WTC11 (cell line): Measurements from ENCODE around the gene PATE4. TPM values are rescaled to one million over a fixed set of nuclear protein-coding genes. Genes with fewer than 3 reads are reported as not detected.

ENCODE experiments used
- ATAC-seq: fragments of 200-7000 bp; cut with Tn5 transposase; 2 replicates; pipeline ENCODE4 v1.10.0; 2021; ENCODE audit warnings: mild to moderate bottlenecking, moderate library complexity
- CTCF ChIA-PET: fragments of 300-600 bp; sonication (Branson Sonifier 250); formaldehyde crosslinking; loops from one replicate; lab custom pipeline; 2021; ENCODE audit warnings: antibody characterized with exemption; lab: Charles Lee
- POLR2A ChIA-PET: fragments of 350-600 bp; sonication (Branson Sonifier 250); formaldehyde crosslinking; loops from one replicate; lab custom pipeline; 2021; ENCODE audit warnings: antibody characterized with exemption; lab: Charles Lee
- DNase-seq: peaks from one replicate; pipeline ENCODE4 v3.0.0; 2021; ENCODE audit warnings: low spot score
- H3K27ac Mint-ChIP-seq: 2 replicates; pipeline ENCODE4 v1.8.0; 2021; ENCODE audit warnings: mixed read lengths
- H3K27me3 Mint-ChIP-seq: 2 replicates; pipeline ENCODE4 v1.8.0; 2021; ENCODE audit warnings: low read depth, mild to moderate bottlenecking, moderate library complexity, mixed read lengths
- H3K36me3 Mint-ChIP-seq: 2 replicates; pipeline ENCODE4 v1.8.0; 2021; ENCODE audit warnings: mixed read lengths
- H3K4me1 Mint-ChIP-seq: 2 replicates; pipeline ENCODE4 v1.8.0; 2022; ENCODE audit warnings: mixed read lengths
- H3K4me3 Mint-ChIP-seq: 2 replicates; pipeline ENCODE4 v1.8.0; 2021; ENCODE audit warnings: mild to moderate bottlenecking, moderate library complexity, mixed read lengths
- H3K9me3 Mint-ChIP-seq: 2 replicates; pipeline ENCODE4 v1.8.0; 2021; ENCODE audit warnings: mixed read lengths
- ESRRA ChIP-seq: sonication (generic); formaldehyde crosslinking; IDR thresholded peaks from 2 replicates; pipeline ENCODE4 v1.8.1; 2022; ENCODE audit warnings: mild to moderate bottlenecking, missing genetic modification reagents, borderline replicate concordance
- ETV6 ChIP-seq: sonication (generic); formaldehyde crosslinking; IDR thresholded peaks from 2 replicates; pipeline ENCODE4 v1.8.1; 2022; ENCODE audit warnings: mild to moderate bottlenecking, missing genetic modification reagents
- FOXP1 ChIP-seq: sonication (generic); formaldehyde crosslinking; IDR thresholded peaks from 2 replicates; pipeline ENCODE4 v1.8.0; 2022; ENCODE audit warnings: missing genetic modification reagents, mild to moderate bottlenecking, moderate library complexity, borderline replicate concordance
- IRF2 ChIP-seq: sonication (generic); formaldehyde crosslinking; IDR thresholded peaks from 2 replicates; pipeline ENCODE4 v1.8.0; 2022; ENCODE audit warnings: low read depth, missing genetic modification reagents, borderline replicate concordance
- MXD4 ChIP-seq: fragments of 250-450 bp; sonication (Bioruptor Pico); IDR thresholded peaks from 2 replicates; pipeline ENCODE4 v1.8.0; 2021; ENCODE audit warnings: mild to moderate bottlenecking, moderate library complexity, borderline replicate concordance
- TEAD1 ChIP-seq: sonication (generic); formaldehyde crosslinking; IDR thresholded peaks from 2 replicates; pipeline ENCODE4 v1.8.0; 2022; ENCODE audit warnings: mild to moderate bottlenecking, missing genetic modification reagents
- total RNA-seq: library from RNA; stranded (reverse); gene quantifications from 3 replicates; pipeline ENCODE4 v1.2.3, GENCODE V29; 2021
- TF ChIP-seq, protein P1 (sequence below): fragments of 250-450 bp; sonication (Bioruptor Pico); IDR thresholded peaks from 2 replicates; pipeline ENCODE4 v1.9.0; 2021; ENCODE audit warnings: mild to moderate bottlenecking
- TF ChIP-seq, protein P2 (sequence below): sonication (generic); formaldehyde crosslinking; IDR thresholded peaks from 2 replicates; pipeline ENCODE4 v1.8.0; 2022; ENCODE audit warnings: mild to moderate bottlenecking, missing genetic modification reagents
- TF ChIP-seq, protein P3 (sequence below): fragments of 200-600 bp; IDR thresholded peaks from 2 replicates; pipeline ENCODE4 v1.8.0; 2022; ENCODE audit warnings: antibody characterized with exemption
- TF ChIP-seq, protein P4 (sequence below): sonication (generic); formaldehyde crosslinking; conservative IDR thresholded peaks from 2 replicates; pipeline ENCODE4 v1.8.1; 2022; ENCODE audit warnings: mild to moderate bottlenecking, missing genetic modification reagents
- TF ChIP-seq, protein P5 (sequence below): sonication (generic); formaldehyde crosslinking; IDR thresholded peaks from 2 replicates; pipeline ENCODE4 v1.8.0; 2022; ENCODE audit warnings: missing genetic modification reagents
- TF ChIP-seq, protein P6 (sequence below): sonication (generic); formaldehyde crosslinking; IDR thresholded peaks from 2 replicates; pipeline ENCODE4 v1.8.0; 2022; ENCODE audit warnings: mild to moderate bottlenecking, missing genetic modification reagents
- TF ChIP-seq, protein P7 (sequence below): sonication (generic); formaldehyde crosslinking; IDR thresholded peaks from 2 replicates; pipeline ENCODE4 v1.8.0; 2023; ENCODE audit warnings: mild to moderate bottlenecking, missing genetic modification reagents
- TF ChIP-seq, protein P8 (sequence below): sonication (generic); formaldehyde crosslinking; IDR thresholded peaks from 2 replicates; pipeline ENCODE4 v1.8.0; 2022; ENCODE audit warnings: mild to moderate bottlenecking, missing genetic modification reagents

PATE4 gene
- total RNA-seq, 1 experiment from 2014 or later: not detected

DNA sequence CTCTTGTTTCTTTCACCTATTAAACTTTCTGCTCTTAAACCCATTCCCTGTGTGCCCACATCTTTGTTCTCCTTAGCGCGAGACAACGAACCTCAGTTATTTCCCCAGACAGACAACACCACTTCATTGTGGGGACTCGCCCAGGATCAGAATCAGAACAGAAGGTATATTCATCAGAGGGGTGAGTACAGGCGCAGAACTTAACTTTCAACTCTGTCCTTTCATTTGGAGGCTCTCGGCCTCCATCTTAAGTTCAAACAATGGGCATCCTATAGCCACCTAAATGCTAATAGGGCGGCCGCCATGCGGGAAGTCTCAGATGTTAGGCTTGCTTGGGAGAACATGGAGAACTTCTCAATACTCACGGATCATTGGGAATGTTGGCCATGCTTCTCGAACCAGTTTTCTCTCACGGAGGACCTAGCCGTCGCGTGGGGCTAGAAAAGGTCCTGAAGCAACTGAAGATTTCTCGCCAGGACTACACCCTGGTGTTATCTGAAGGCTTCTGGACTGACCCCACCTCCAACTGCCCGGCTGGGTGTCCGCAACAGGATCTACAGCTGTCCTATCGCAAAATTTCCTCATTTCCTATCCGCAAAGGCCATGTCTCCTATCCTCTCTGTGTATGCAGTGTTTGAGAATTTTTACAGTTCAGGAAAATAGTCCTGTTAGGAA, 40.9 kb downstream of the PATE4 start (continued):
- TF ChIP-seq, protein P1, sequence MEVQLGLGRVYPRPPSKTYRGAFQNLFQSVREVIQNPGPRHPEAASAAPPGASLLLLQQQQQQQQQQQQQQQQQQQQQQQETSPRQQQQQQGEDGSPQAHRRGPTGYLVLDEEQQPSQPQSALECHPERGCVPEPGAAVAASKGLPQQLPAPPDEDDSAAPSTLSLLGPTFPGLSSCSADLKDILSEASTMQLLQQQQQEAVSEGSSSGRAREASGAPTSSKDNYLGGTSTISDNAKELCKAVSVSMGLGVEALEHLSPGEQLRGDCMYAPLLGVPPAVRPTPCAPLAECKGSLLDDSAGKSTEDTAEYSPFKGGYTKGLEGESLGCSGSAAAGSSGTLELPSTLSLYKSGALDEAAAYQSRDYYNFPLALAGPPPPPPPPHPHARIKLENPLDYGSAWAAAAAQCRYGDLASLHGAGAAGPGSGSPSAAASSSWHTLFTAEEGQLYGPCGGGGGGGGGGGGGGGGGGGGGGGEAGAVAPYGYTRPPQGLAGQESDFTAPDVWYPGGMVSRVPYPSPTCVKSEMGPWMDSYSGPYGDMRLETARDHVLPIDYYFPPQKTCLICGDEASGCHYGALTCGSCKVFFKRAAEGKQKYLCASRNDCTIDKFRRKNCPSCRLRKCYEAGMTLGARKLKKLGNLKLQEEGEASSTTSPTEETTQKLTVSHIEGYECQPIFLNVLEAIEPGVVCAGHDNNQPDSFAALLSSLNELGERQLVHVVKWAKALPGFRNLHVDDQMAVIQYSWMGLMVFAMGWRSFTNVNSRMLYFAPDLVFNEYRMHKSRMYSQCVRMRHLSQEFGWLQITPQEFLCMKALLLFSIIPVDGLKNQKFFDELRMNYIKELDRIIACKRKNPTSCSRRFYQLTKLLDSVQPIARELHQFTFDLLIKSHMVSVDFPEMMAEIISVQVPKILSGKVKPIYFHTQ (CRISPR knock-in tag): no peak
- TF ChIP-seq ESRRA (CRISPR knock-in tag): no peak

DNA sequence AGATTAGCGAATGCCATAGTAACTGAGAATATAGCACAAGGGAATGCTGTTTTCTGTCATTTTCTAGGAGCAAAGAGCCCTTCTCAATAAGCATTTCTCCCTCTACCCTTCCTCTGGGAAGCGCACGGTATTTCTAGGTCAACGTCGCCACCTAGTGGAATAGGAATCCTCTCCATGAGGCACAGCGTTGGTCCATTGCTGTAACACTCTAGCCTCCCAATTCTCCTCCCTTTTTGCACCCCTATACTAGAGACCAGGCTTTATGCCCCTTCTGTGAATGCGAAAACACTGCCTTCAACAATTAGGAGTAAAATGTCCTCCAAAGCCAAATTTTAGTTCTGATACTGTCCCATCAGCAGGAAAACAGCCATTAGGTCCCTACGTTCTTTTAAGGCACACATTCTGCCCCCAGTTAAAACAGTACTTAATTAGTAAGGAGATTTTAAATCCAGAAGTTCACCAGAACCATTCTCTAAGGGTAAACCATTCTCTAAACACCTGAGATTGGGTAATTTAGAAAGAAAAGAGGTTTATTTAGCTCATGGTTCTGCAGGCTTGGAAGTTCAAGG, 41.5 kb downstream of the PATE4 start:
- no peak overlapping the region for H3K27ac Mint-ChIP-seq
- peak overlapping the region; percentile 44 for H3K4me3 Mint-ChIP-seq
- peak; percentile 70 for DNase-seq
- POLR2A ChIA-PET: no interaction called here
- TF ChIP-seq FOXP1 (CRISPR knock-in tag): no peak
- TF ChIP-seq, protein P2, sequence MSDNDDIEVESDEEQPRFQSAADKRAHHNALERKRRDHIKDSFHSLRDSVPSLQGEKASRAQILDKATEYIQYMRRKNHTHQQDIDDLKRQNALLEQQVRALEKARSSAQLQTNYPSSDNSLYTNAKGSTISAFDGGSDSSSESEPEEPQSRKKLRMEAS (CRISPR knock-in tag): no peak
- TF ChIP-seq, protein P3, sequence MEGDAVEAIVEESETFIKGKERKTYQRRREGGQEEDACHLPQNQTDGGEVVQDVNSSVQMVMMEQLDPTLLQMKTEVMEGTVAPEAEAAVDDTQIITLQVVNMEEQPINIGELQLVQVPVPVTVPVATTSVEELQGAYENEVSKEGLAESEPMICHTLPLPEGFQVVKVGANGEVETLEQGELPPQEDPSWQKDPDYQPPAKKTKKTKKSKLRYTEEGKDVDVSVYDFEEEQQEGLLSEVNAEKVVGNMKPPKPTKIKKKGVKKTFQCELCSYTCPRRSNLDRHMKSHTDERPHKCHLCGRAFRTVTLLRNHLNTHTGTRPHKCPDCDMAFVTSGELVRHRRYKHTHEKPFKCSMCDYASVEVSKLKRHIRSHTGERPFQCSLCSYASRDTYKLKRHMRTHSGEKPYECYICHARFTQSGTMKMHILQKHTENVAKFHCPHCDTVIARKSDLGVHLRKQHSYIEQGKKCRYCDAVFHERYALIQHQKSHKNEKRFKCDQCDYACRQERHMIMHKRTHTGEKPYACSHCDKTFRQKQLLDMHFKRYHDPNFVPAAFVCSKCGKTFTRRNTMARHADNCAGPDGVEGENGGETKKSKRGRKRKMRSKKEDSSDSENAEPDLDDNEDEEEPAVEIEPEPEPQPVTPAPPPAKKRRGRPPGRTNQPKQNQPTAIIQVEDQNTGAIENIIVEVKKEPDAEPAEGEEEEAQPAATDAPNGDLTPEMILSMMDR: peak; percentile 56; the same call in 1 of the 2 replicates
- TF ChIP-seq, all 79 proteins: peak for 1
- CTCF ChIA-PET: no interaction called here
- peaks cover 13% of the 10 kb centered on the region for H3K9me3 Mint-ChIP-seq
- H3K4me1 Mint-ChIP-seq: peaks cover 7% of the 10 kb centered on the region
- ATAC-seq: peak; percentile 94
- peaks cover 10% of the 10 kb centered on the region for H3K27me3 Mint-ChIP-seq
- H3K36me3 Mint-ChIP-seq: peaks cover 10% of the 10 kb centered on the region

DNA sequence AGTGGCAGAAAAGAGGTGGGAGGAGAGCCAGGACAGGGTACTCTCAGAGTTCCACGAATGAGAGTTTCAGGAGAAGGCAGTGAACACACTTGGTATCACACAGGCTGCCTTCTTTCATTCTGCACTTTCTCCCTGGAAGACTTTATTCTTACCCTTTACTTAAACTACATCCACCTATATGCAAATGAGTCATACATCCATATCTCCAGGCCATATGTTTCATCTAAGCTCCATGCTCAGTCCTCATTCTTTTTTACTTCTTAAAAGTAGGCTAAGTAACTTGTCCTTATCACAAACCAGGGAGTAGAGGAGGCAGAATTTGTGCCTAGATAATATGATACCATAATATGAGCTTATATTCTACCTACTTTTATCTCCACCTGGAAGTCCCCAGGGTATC, 48.2 kb downstream of the PATE4 start:
- DNase-seq: no peak
- no peak overlapping the region for H3K27ac Mint-ChIP-seq
- no peak overlapping the region for H3K4me3 Mint-ChIP-seq
- ChIA-PET POLR2A (no interaction called here), CTCF (no interaction called here)
- H3K4me1 Mint-ChIP-seq: no peaks in the 10 kb centered on the region
- no peak for ATAC-seq
- peaks cover 3% of the 10 kb centered on the region; the same call in 1 of the 2 replicates for H3K9me3 Mint-ChIP-seq
- peaks cover 53% of the 10 kb centered on the region for H3K27me3 Mint-ChIP-seq
- peaks cover 3% of the 10 kb centered on the region; the same call in 1 of the 2 replicates for H3K36me3 Mint-ChIP-seq
- TF ChIP-seq, protein P4, sequence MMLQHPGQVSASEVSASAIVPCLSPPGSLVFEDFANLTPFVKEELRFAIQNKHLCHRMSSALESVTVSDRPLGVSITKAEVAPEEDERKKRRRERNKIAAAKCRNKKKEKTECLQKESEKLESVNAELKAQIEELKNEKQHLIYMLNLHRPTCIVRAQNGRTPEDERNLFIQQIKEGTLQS (CRISPR knock-in tag): no peak
- TF ChIP-seq FOXP1 (CRISPR knock-in tag) (no peak), ETV6 (CRISPR knock-in tag) (no peak), IRF2 (CRISPR knock-in tag) (no peak), TEAD1 (CRISPR knock-in tag) (no peak), MXD4 (CRISPR knock-in tag) (no peak)
- TF ChIP-seq, protein P5, sequence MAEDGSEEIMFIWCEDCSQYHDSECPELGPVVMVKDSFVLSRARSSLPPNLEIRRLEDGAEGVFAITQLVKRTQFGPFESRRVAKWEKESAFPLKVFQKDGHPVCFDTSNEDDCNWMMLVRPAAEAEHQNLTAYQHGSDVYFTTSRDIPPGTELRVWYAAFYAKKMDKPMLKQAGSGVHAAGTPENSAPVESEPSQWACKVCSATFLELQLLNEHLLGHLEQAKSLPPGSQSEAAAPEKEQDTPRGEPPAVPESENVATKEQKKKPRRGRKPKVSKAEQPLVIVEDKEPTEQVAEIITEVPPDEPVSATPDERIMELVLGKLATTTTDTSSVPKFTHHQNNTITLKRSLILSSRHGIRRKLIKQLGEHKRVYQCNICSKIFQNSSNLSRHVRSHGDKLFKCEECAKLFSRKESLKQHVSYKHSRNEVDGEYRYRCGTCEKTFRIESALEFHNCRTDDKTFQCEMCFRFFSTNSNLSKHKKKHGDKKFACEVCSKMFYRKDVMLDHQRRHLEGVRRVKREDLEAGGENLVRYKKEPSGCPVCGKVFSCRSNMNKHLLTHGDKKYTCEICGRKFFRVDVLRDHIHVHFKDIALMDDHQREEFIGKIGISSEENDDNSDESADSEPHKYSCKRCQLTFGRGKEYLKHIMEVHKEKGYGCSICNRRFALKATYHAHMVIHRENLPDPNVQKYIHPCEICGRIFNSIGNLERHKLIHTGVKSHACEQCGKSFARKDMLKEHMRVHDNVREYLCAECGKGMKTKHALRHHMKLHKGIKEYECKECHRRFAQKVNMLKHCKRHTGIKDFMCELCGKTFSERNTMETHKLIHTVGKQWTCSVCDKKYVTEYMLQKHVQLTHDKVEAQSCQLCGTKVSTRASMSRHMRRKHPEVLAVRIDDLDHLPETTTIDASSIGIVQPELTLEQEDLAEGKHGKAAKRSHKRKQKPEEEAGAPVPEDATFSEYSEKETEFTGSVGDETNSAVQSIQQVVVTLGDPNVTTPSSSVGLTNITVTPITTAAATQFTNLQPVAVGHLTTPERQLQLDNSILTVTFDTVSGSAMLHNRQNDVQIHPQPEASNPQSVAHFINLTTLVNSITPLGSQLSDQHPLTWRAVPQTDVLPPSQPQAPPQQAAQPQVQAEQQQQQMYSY: no peak
- TF ChIP-seq, protein P6, sequence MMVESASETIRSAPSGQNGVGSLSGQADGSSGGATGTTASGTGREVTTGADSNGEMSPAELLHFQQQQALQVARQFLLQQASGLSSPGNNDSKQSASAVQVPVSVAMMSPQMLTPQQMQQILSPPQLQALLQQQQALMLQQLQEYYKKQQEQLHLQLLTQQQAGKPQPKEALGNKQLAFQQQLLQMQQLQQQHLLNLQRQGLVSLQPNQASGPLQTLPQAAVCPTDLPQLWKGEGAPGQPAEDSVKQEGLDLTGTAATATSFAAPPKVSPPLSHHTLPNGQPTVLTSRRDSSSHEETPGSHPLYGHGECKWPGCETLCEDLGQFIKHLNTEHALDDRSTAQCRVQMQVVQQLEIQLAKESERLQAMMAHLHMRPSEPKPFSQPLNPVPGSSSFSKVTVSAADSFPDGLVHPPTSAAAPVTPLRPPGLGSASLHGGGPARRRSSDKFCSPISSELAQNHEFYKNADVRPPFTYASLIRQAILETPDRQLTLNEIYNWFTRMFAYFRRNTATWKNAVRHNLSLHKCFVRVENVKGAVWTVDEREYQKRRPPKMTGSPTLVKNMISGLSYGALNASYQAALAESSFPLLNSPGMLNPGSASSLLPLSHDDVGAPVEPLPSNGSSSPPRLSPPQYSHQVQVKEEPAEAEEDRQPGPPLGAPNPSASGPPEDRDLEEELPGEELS (CRISPR knock-in tag): no peak
- TF ChIP-seq, protein P7, sequence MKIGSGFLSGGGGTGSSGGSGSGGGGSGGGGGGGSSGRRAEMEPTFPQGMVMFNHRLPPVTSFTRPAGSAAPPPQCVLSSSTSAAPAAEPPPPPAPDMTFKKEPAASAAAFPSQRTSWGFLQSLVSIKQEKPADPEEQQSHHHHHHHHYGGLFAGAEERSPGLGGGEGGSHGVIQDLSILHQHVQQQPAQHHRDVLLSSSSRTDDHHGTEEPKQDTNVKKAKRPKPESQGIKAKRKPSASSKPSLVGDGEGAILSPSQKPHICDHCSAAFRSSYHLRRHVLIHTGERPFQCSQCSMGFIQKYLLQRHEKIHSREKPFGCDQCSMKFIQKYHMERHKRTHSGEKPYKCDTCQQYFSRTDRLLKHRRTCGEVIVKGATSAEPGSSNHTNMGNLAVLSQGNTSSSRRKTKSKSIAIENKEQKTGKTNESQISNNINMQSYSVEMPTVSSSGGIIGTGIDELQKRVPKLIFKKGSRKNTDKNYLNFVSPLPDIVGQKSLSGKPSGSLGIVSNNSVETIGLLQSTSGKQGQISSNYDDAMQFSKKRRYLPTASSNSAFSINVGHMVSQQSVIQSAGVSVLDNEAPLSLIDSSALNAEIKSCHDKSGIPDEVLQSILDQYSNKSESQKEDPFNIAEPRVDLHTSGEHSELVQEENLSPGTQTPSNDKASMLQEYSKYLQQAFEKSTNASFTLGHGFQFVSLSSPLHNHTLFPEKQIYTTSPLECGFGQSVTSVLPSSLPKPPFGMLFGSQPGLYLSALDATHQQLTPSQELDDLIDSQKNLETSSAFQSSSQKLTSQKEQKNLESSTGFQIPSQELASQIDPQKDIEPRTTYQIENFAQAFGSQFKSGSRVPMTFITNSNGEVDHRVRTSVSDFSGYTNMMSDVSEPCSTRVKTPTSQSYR (CRISPR knock-in tag): no peak
- TF ChIP-seq, protein P8, sequence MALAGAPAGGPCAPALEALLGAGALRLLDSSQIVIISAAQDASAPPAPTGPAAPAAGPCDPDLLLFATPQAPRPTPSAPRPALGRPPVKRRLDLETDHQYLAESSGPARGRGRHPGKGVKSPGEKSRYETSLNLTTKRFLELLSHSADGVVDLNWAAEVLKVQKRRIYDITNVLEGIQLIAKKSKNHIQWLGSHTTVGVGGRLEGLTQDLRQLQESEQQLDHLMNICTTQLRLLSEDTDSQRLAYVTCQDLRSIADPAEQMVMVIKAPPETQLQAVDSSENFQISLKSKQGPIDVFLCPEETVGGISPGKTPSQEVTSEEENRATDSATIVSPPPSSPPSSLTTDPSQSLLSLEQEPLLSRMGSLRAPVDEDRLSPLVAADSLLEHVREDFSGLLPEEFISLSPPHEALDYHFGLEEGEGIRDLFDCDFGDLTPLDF (CRISPR knock-in tag): no peak
